Breast epithelium (tissue), 3 donors: Measurements from ENCODE around the gene SAMSN1.

Source experiments
- POLR2A ChIP-seq: fragments of 450-650 bp; IDR thresholded peaks from one replicate; pipeline ENCODE4 v1.6.1; 2016; ENCODE audit warnings: antibody characterized with exemption, mild to moderate bottlenecking, moderate library complexity
- POLR2AphosphoS5 ChIP-seq, 3 donors: sonication (generic); formaldehyde crosslinking; IDR thresholded peaks; one replicate each; pipeline ENCODE4 v1.6.1; 2017; ENCODE audit warnings: antibody characterized with exemption in 3 of 3
- TF ChIP-seq, protein P1 (sequence below), 3 donors: fragments of 450-650 bp; IDR thresholded peaks; one replicate each; pipeline ENCODE4 v1.5.1; 2016 to 2017; ENCODE audit warnings: antibody characterized with exemption in 3 of 3, mild to moderate bottlenecking in 3 of 3, moderate library complexity in 3 of 3

DNA sequence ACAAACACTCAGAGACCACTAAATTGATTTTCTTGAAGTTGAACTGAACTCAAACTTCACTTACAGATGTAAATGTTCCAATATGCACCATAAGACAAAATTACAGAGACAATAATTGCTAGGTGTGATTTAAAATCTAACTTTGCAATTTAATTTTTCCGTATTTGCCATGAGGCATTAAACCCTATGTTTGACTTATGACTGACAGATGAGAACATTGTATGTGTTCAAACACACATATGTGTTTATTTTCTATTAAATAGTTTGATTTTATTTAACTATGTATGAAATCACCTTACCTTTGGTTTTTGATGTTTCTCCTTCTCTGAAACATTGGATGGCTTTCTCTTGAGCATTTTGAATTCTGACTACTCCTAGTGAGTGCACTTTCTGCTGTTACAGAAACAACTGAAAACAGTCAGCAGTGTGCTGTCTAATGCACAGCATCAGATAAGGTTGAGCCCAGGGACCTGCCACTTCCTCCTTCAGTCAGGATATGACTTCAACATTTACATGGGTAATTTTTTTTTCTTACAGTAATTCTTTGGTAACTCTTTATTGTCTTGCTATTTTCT lies at the start of gene SAMSN1:
- TF ChIP-seq POLR2A (no peak), POLR2AphosphoS5 (IDR thresholded peaks at IDR 0.05) (no peak)
- TF ChIP-seq, protein P1, sequence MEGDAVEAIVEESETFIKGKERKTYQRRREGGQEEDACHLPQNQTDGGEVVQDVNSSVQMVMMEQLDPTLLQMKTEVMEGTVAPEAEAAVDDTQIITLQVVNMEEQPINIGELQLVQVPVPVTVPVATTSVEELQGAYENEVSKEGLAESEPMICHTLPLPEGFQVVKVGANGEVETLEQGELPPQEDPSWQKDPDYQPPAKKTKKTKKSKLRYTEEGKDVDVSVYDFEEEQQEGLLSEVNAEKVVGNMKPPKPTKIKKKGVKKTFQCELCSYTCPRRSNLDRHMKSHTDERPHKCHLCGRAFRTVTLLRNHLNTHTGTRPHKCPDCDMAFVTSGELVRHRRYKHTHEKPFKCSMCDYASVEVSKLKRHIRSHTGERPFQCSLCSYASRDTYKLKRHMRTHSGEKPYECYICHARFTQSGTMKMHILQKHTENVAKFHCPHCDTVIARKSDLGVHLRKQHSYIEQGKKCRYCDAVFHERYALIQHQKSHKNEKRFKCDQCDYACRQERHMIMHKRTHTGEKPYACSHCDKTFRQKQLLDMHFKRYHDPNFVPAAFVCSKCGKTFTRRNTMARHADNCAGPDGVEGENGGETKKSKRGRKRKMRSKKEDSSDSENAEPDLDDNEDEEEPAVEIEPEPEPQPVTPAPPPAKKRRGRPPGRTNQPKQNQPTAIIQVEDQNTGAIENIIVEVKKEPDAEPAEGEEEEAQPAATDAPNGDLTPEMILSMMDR (IDR thresholded peaks at IDR 0.05): no peak
